Motor neuron (in vitro differentiated cells): ENCODE data around the gene KLHL18. TPM values are rescaled to one million over a fixed set of nuclear protein-coding genes. Genes with fewer than 3 reads are reported as not detected.
"Not testable (repeated sequence)": the region's sequence is repeated elsewhere in the genome, so short reads cannot be mapped to it uniquely, and the experiment has no call there.

Experiments
- ATAC-seq, 8 experiments: fragments of 200-7000 bp; cut with Tn5 transposase; replicated peaks in 6 of 8; 2 replicates each; pipeline ENCODE4 v1.8.0; 2021; ENCODE audit warnings: mild to moderate bottlenecking in 8 of 8, moderate library complexity in 8 of 8
- H3K27ac ChIP-seq, 2 donors: fragments of 250-450 bp; sonication (Bioruptor Pico); 2 replicates each; pipeline ENCODE4 v1.9.0; 2021; ENCODE audit warnings: antibody characterized with exemption in 2 of 2, mild to moderate bottlenecking in 2 of 2, moderate library complexity in 1 of 2
- H3K4me1 ChIP-seq, 2 donors: fragments of 250-450 bp; sonication (Bioruptor Pico); replicated peaks in 1 of 2; 2 replicates each; pipeline ENCODE4 v1.6.1; 2021; ENCODE audit warnings: antibody characterized with exemption in 2 of 2, mild to moderate bottlenecking in 2 of 2, moderate library complexity in 1 of 2
- H3K4me3 ChIP-seq, 5 donors: fragments of 250-450 bp; sonication (Bioruptor Pico); 2 replicates each; pipeline ENCODE4 v1.9.0; 2021; ENCODE audit warnings: antibody characterized with exemption in 5 of 5, mild to moderate bottlenecking in 5 of 5, moderate library complexity in 4 of 5
- WGBS, 10 experiments: fragments of 450-650 bp; shearing (Covaris generic); methylation state at CpG; one replicate each; pipeline ENCODE4 v1.0.0; 2022; 5-methylcytosine and 5-hydroxymethylcytosine counted together
- in situ Hi-C, 9 experiments: fragments of 400-800 bp; cut with MboI; loops; one replicate each; pipeline ENCODE4 v1.15.0; 2021; ENCODE audit warnings: low sequenced_read_pairs in 9 of 9, low pct_unique_long_range_greater_than_20kb in 2 of 9; ENCODE audit not compliant: unreplicated experiment in 9 of 9
- total RNA-seq, 8 experiments: library from RNA; unstranded; fragments of 300-600 nt; gene quantifications; 2 replicates each; pipeline versions ENCODE4 v1.2.3 to v1.2.4, GENCODE V29; 2022

KLHL18 gene
- total RNA-seq, 8 experiments from 2014 or later: 13.9 to 30.7 (median 18.1) TPM

GRCh38 chr3:47288966-47289910 is 6.5 kb downstream of the KLHL18 start:
- in situ Hi-C loops: no loop called here
- WGBS, 10 experiments: 72 to 100% (median 87%) methylated on average over 1 to 6 of the region's 6 CpGs
- no peak overlapping the region for H3K27ac ChIP-seq
- ATAC-seq: no peak
- H3K4me1 ChIP-seq: peaks cover 3% of the 10 kb centered on the region in 2 donors
- H3K4me3 ChIP-seq: no peak overlapping the region

DNA sequence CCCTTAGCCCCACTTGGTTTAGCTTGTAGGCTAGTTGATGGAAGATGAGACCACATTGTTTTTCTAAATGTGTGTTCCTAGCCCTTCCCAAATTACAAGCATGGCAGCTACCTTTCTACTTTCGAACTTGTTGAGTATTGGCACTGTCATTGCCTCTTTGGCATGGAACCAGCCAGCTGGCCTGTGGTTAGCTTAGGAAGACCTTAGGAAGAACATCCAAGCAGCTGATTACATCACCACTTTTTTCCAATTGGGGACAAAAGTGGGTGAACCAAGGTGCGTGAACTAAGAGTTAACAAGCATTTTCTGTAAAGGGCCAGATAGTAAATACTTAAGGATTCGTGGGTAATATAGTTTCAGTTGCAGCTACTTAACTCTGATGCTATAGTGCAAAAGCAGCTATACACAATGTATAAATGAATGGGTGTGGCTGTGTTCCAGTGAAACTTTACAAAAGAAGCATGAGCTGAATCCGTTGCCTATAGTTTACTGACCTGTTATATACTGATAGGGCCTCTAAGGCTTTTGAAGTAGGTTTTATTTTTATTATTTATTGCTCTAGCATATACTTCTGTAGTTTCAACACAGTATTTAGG is 8.5 kb downstream of the KLHL18 start:
- Histone ChIP-seq H3K4me1 (no peaks in the 10 kb centered on the region), H3K4me3 (no peak overlapping the region), H3K27ac (no peak overlapping the region)
- ATAC-seq: no peak
- in situ Hi-C loops: no loop called here
- WGBS, 10 experiments: 64 to 100% (median 94%) methylated on average over 1 to 4 of the region's 4 CpGs; no CpG with 5 or more reads in 1 of the 10 experiments

GRCh38 chr3:47291754-47292420 is 9.1 kb downstream of the KLHL18 start:
- H3K4me1 ChIP-seq, H3K4me3 ChIP-seq, in situ Hi-C loops, ATAC-seq, H3K27ac ChIP-seq: not testable (repeated sequence)
- 88 to 100% (median 100%) methylated on average over 1 to 8 of the region's 9 CpGs; no CpG with 5 or more reads in 2 of the 10 experiments for WGBS, 10 experiments

DNA sequence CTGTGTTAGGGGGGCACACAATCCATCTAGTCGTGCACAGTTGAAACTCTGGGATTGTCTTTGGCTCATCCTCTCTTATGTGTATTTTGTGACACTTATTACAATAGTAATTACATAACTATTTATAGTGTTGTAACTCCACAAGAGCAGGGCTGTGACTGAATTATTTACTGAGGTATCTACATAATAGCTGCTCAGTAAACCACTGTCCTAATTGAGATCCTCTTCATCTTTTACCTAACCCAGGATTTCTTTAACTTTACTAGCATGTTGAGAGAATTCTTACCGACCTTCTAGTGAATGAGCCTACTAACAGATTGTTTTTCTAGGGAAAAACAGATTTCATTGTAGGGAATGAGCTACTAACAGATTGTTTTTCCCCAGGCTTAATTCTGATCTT is 11.1 kb downstream of the KLHL18 start:
- ATAC-seq: no peak
- Histone ChIP-seq H3K4me3 (no peak overlapping the region), H3K4me1 (no peaks in the 10 kb centered on the region), H3K27ac (no peak overlapping the region)
- in situ Hi-C loops: no loop called here
- WGBS, 10 experiments: 50 to 100% (median 90%) methylated on average over 1 to 2 of the region's 2 CpGs; no CpG with 5 or more reads in 1 of the 10 experiments

DNA sequence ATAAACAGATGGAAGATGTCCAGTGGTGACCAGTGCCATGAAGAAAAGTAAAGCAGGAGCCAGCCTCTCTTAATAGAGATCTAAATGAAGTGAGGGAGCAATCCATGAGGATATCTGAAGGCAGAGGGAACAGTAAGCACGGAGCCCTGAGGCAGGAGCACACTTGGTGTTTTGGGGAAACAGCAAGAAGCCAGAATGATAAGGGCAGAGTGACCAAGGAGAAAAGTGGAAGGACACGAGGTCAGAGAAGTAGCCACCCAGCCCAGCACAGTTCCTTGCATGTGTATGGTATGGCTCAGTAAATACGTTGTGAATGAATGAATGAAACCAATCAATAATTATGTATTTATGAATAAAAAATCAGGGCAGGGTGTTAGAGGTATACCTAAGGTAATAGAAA is 11.6 kb downstream of the KLHL18 start:
- Histone ChIP-seq H3K4me1 (no peaks in the 10 kb centered on the region), H3K4me3 (no peak overlapping the region), H3K27ac (no peak overlapping the region)
- ATAC-seq: no peak
- WGBS, 10 experiments: 58 to 100% (median 89%) methylated on average over 1 to 3 of the region's 3 CpGs; no CpG with 5 or more reads in 1 of the 10 experiments
- in situ Hi-C loops: no loop called here

DNA sequence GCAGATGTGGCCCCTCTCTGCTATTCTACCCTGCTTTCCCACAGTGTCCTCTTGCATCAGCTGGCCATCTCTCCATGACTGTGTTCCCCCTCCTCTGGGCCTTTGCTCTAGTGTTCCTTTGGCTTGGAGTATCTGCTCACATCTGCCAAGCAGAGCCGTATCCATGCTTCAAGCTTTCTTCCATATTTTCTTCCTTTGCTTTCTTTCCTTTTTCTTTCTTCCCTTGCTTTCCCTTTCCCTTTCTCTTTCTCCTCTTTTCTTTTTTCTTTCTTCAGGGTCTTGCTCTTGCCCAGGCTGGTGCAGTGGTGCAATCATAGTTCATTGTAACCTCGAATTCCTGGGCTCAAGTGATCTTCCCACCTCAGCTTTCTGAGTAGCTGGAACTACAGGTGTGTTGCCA is 12.6 kb downstream of the KLHL18 start:
- Histone ChIP-seq H3K4me3 (no peak overlapping the region), H3K27ac (no peak overlapping the region), H3K4me1 (no peaks in the 10 kb centered on the region)
- WGBS, 10 experiments: 76 to 100% (median 90%) methylated on average over 1 to 2 of the region's 2 CpGs
- in situ Hi-C loops: no loop called here
- peak in 1 of 8 experiments; percentile 37 for ATAC-seq

DNA sequence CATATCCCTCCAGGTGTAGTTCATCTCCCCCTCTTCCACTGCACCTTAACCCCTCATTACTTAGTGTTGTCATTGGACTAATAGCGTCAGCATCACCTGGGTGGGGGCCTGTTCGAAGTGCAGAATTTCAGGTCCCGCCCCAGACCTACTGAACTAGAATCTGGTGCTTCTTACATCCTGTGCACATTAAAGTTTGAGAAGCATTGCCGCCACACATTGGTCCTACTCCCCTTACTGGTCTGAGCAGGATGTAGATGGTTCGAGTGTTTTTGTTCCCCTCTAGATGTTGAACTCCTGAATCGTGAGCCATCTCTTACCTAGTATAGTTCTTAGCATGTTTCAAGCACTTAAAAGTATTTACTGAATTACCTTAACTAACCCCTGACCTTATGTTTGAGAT is 13.2 kb downstream of the KLHL18 start:
- Histone ChIP-seq H3K4me1 (no peaks in the 10 kb centered on the region), H3K4me3 (no peak overlapping the region), H3K27ac (no peak overlapping the region)
- ATAC-seq: no peak
- in situ Hi-C loops: no loop called here
- 85 to 100% (median 100%) methylated on average over 1 to 5 of the region's 6 CpGs; no CpG with 5 or more reads in 2 of the 10 experiments for WGBS, 10 experiments

DNA sequence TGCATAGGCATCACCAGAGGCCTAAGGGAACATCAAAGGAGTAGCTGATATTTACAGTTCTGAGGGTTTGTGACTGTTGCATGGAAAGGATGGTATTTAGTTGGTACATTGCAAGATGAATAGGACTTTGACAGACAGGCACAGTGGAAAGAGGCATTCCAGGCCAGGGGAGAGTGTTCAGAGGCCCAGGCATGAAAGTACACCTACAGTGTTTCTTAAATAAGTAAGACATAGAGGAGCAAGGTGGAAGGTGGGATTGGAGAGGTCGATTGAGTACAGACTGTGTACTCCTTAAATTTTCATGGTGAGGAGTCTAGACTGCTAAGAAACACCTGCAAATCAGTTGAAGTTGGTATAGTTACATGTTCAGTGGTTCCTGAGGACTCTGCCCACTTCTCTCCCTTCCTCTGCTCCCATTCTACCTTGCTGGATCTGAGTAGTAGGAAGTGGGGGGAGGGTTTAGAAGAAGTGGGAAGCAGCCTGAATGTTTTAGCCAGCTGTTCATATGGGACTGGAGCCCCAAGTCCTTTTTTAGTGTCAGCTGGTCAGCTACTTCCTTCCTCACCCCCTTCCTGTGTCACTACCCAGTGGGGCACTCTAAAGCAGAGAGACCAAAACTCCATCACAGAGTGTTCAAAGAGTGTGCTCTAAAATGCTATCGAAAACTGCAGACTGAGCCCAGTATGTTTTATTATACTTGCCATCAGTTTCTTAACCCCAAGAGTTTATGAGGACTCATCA is 14.0 kb downstream of the KLHL18 start:
- in situ Hi-C loops: no loop called here
- WGBS, 10 experiments: 57 to 100% (median 83%) methylated on average over 1 to 2 of the region's 2 CpGs; no CpG with 5 or more reads in 1 of the 10 experiments
- H3K27ac ChIP-seq: no peak overlapping the region
- no peak overlapping the region for H3K4me3 ChIP-seq
- ATAC-seq: no peak
- H3K4me1 ChIP-seq: no peaks in the 10 kb centered on the region

DNA sequence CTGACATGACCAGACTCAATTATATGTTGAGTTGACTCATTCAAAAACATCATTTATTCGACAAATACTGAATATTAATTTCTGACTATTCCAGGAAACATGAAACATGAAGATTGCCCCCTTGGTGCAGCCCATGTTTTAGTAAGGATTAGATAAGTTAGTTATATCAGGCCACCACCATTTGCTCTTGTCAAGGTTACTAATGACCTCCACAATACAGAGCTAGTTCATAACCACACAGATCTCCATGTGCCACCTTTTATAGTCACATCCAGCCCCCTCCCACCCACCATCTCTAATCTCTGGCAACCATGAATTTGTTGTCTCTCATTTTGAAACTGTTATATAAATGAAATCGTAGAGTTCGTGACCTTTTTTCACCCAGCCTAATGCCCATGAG is 15.7 kb downstream of the KLHL18 start:
- ATAC-seq: no peak
- H3K4me1 ChIP-seq: no peaks in the 10 kb centered on the region
- WGBS, 10 experiments: 71 to 100% (median 100%) methylated on average over 1 to 3 of the region's 3 CpGs; no CpG with 5 or more reads in 1 of the 10 experiments
- in situ Hi-C loops: no loop called here
- no peak overlapping the region for H3K27ac ChIP-seq
- H3K4me3 ChIP-seq: no peak overlapping the region

DNA sequence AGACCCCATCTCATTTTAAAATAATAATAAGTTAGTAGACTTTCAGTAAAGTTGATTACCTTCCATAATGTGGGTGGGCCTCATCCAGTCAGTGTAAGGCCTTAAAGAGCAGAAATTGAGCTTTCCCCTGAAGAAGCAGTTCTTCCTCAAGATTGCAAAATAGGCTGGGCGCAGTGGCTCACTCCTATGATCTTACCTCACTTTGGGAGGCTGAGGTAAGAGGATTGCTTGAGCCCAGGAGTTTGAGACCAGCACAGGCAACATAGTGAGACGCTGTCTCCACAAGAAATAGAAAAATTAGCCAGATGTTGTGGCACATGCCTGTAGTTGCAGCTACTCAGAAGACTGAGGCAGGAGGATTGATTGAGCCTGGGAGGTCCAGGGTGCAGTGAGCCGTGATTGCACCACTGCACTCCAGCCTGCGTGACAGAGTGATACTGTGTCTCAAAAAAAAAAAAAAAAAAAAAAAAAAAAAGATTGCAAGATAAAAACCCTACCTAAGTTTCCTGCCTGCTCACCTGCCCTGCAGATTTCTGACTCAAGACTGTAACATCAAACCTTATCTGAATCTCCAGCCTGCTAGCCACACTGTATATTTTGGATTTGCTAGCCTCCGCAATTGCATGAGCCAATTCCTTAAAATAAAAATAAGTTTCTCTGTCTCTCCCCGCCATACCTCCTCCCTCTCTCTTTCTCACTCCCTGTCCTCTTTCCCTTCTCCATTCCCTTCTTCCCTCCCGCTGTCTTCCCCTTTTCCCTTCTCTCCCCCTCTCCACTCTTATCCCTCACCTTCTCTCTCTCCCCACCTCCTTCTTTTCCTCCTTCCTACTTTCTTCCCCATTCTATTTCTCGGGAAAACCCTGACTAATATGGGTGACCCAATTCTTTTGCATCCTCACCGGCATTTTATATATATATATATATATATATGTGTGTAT is 16.9 kb downstream of the KLHL18 start:
- Histone ChIP-seq H3K27ac (no peak overlapping the region), H3K4me1 (no peaks in the 10 kb centered on the region), H3K4me3 (no peak overlapping the region)
- in situ Hi-C loops: loop anchor here in 1 of 9 experiments (25.0 kb wide), 1 partner anchor 587 kb away; the partner anchor contains the start of genes PRSS50 and TMIE
- WGBS, 10 experiments: 67 to 100% (median 91%) methylated on average over 1 to 8 of the region's 9 CpGs
- ATAC-seq: no peak

GRCh38 chr3:47301456-47301855 is 18.7 kb downstream of the KLHL18 start:
- no peaks in the 10 kb centered on the region for H3K4me1 ChIP-seq
- ATAC-seq: no peak
- no peak overlapping the region for H3K4me3 ChIP-seq
- in situ Hi-C loops: loop anchor here in 1 of 9 experiments (25.0 kb wide), 1 partner anchor 589 kb away; the partner anchor contains the start of genes PRSS50 and TMIE
- H3K27ac ChIP-seq: no peak overlapping the region

DNA sequence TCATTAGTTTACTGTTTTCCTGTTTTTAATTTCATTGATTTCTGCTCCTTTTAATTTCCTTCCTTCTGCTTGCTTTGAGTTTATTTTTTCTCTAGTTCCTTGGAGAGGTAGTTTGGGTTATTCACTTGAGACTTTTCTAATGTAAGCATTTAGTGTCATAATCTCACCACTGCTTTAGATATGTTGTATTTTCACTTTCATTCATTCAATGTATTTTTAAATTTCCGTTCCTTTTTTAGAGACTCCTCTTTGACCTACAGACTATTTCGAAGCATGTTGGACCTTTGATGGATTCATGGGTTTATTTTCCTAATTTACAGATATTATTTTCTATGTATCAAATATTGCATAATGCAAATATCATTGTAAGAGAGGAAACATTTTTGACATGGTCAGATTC is 23.3 kb downstream of the KLHL18 start:
- H3K4me1 ChIP-seq: no peaks in the 10 kb centered on the region
- H3K4me3 ChIP-seq: no peak overlapping the region
- no peak overlapping the region for H3K27ac ChIP-seq
- in situ Hi-C loops: loop anchor here in 1 of 9 experiments (25.0 kb wide), 1 partner anchor 594 kb away; the partner anchor contains the start of genes PRSS50 and TMIE
- no peak for ATAC-seq
- 68 to 100% (median 97%) methylated on average over 1 to 2 of the region's 2 CpGs for WGBS, 10 experiments
